SK-MEL-5 (cell line): ENCODE data around the gene HPDL. TPM values are rescaled to one million over a fixed set of nuclear protein-coding genes. Genes with fewer than 3 reads are reported as not detected.
A peak's percentile ranks its signal among the peaks of the same experiment; 100 is the strongest.

Source experiments
- DNase-seq: peaks from one replicate; pipeline ENCODE4 v3.0.0-alpha.2; 2016; ENCODE audit warnings: low read depth, low spot score
- in situ Hi-C: cut with HindIII; loops from 2 replicates; pipeline ENCODE4 v1.10.0; 2016; ENCODE audit warnings: low sequenced_read_pairs, high pct_unique_total_duplicates, low pct_unique_long_range_greater_than_20kb
- total RNA-seq: library from RNA; depleted of rRNA; stranded (reverse); fragments of >200 nt; shearing (Covaris generic); gene quantifications from 2 replicates; pipeline ENCODE4 v1.2.3, GENCODE V29; 2014; rRNA removed

Gene HPDL
- total RNA-seq, 1 experiment from 2014 or later = not detected

DNA sequence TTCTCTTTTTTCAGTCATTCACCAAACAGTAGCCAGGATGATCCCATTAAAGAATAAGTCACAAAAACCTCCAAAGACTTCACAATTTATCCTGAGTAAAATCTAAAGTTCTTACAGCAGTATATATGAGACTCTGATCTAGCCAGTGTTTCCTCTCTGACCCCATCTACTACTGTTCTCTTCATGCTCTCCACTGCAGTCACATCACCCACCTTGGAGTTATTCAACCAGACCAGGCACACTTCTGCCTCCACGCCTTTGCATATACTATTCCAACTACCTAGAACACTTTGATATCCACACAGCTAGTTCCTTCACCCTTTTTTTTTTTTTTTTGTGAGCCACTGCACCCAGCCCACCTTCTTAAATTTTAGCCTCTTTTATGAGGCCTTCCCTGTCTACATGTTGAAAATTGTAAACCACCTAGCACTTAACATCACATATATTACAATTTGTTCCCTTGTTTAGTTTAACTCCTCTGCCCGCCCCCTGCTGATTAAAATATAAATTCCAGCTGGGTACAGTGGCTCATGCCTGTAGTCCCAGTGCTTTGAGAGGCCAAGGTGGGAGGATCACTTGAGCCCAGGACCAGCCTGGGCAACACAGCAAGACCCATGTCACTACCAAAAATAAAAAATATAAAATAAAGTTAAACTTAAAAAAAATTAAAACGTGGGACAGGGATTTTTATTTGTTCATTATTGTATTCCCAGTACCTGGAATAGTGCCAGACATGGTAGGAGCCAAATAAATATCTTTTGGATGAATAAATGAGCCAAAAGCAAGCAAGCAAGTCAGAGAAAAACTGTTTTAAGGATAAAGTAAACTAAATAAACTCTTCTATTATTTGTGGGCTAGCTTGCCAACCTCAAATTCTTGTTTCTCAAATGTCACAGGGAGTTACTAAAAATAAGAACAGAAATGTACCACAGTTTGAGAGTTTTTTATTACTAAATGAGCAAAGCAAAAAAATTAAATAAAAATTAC lies 48.7 kb downstream of the HPDL start:
- DNase-seq = peak; percentile 22

GRCh38 chr1:45378184-45378583 lies 51.5 kb downstream of the HPDL start:
- in situ Hi-C loops = no loop called here
- no peak for DNase-seq

More for the DNA sequence above, 48.7 kb downstream of the HPDL start:
- in situ Hi-C loops = no loop called here

Other genes starting within 250 kb of the HPDL start
- 2.2 and 2.6 TPM in 2 replicates for gene ZSWIM5, start 120.3 kb upstream of the HPDL start, total RNA-seq
- gene TOE1, start 13.3 kb downstream of the HPDL start, total RNA-seq = 10.5 and 13.5 TPM in 2 replicates
- 12.4 and 13.0 TPM in 2 replicates for gene MUTYH, start 13.5 kb downstream of the HPDL start, total RNA-seq
- 32.9 and 36.1 TPM in 2 replicates for gene TESK2, start 164.3 kb downstream of the HPDL start, total RNA-seq
- 3.6 and 4.7 TPM in 2 replicates for gene CCDC163, start 173.2 kb downstream of the HPDL start, total RNA-seq
- 10.8 and 11.7 TPM in 2 replicates for gene MMACHC, start 173.4 kb downstream of the HPDL start, total RNA-seq
- 1,043 and 1,143 TPM in 2 replicates for gene PRDX1, start 195.0 kb downstream of the HPDL start, total RNA-seq
- gene AKR1A1, start 223.9 kb downstream of the HPDL start, total RNA-seq = 43.9 and 53.3 TPM in 2 replicates